Measurements from ENCODE around the gene MLLT10.

GRCh38 chr10:21689881-21690280 lies 155.8 kb downstream of the MLLT10 start:
- TF ChIP-seq ATF3 (CRISPR knock-in tag; conservative IDR thresholded peaks at IDR 0.05) (no peak), CTCF (IDR thresholded peaks at IDR 0.05) (no peak), NR3C1 (CRISPR knock-in tag; conservative IDR thresholded peaks at IDR 0.05; ENCODE audit: low read depth) (no peak), GRHL2 (CRISPR knock-in tag; IDR thresholded peaks at IDR 0.05; ENCODE audit: insufficient replicate concordance, severe bottlenecking) (no peak), TCF7 (CRISPR knock-in tag; IDR thresholded peaks at IDR 0.05; ENCODE audit: low read depth) (no peak)

All from WTC11 (cell line).